ENCODE measurements around the gene RHOV.

The RHOV gene

GRCh38 chr15:40829115-40829514 lies 44.9 kb downstream of the RHOV start:
- peaks cover 2% of the 10 kb centered on the region for H3K4me1 Mint-ChIP-seq (ENCODE audit: low read depth)
- H3K4me3 Mint-ChIP-seq, result no peak overlapping the region
- peaks cover 7% of the 10 kb centered on the region for H3K27me3 Mint-ChIP-seq (ENCODE audit: low read depth)
- no peaks in the 10 kb centered on the region for H3K9me3 Mint-ChIP-seq
- no peak overlapping the region for H3K27ac Mint-ChIP-seq
- no peaks in the 10 kb centered on the region for H3K36me3 Mint-ChIP-seq (ENCODE audit: low read depth)

GRCh38 chr15:40828447-40829036 lies 45.5 kb downstream of the RHOV start, which contains the start of gene PPP1R14D:
TSS of gene PPP1R14D (minus strand) at chr15:40828708. CDS start at chr15:40828641, 67 bp downstream.
- H3K36me3 Mint-ChIP-seq (ENCODE audit: low read depth), result no peaks in the 10 kb centered on the region
- H3K27me3 Mint-ChIP-seq (ENCODE audit: low read depth), result peaks cover 7% of the 10 kb centered on the region
- H3K9me3 Mint-ChIP-seq, result no peaks in the 10 kb centered on the region
- no peak within 1 kb of the TSS for H3K27ac Mint-ChIP-seq
- no peak within 1 kb of the TSS for H3K4me3 Mint-ChIP-seq
- peaks cover 2% of the 10 kb centered on the region for H3K4me1 Mint-ChIP-seq (ENCODE audit: low read depth)

GRCh38 chr15:40826423-40827075 lies 47.5 kb downstream of the RHOV start:
- H3K9me3 Mint-ChIP-seq, result no peaks in the 10 kb centered on the region
- H3K27ac Mint-ChIP-seq, result no peak overlapping the region
- H3K27me3 Mint-ChIP-seq (ENCODE audit: low read depth), result peaks cover 7% of the 10 kb centered on the region
- no peak overlapping the region for H3K4me3 Mint-ChIP-seq
- no peaks in the 10 kb centered on the region for H3K36me3 Mint-ChIP-seq (ENCODE audit: low read depth)
- peaks cover 2% of the 10 kb centered on the region for H3K4me1 Mint-ChIP-seq (ENCODE audit: low read depth)

- Mint-ChIP-seq H3K4me1 (ENCODE audit: low read depth) (no peaks in the 10 kb centered on the region), H3K4me3 (no peak overlapping the region), H3K9me3 (no peaks in the 10 kb centered on the region), H3K27me3 (ENCODE audit: low read depth) (peaks cover 7% of the 10 kb centered on the region), H3K36me3 (ENCODE audit: low read depth) (no peaks in the 10 kb centered on the region), H3K27ac (no peak overlapping the region)
These were observed 48.2 kb downstream of the RHOV start for GRCh38 chr15:40825661-40826422.

GRCh38 chr15:40823572-40824343 lies 50.3 kb downstream of the RHOV start:
- Mint-ChIP-seq H3K4me3 (no peak overlapping the region), H3K36me3 (ENCODE audit: low read depth) (no peaks in the 10 kb centered on the region), H3K9me3 (no peaks in the 10 kb centered on the region), H3K27me3 (ENCODE audit: low read depth) (peaks cover 9% of the 10 kb centered on the region), H3K27ac (no peak overlapping the region), H3K4me1 (ENCODE audit: low read depth) (no peaks in the 10 kb centered on the region)
